Testis (tissue), 2 donors: ENCODE data around the gene KCNMB1.

Experiments used
- CTCF ChIP-seq, 3 experiments: fragments of 450-650 bp in 2 of 3; fragments of 200-600 bp in 1 of 3; sonication (generic) in 1 of 3; IDR thresholded peaks; one replicate each; pipeline ENCODE4 v1.5.1; 2016 to 2019; ENCODE audit warnings: antibody characterized with exemption in 3 of 3, mild to moderate bottlenecking in 2 of 3, moderate library complexity in 1 of 3
- POLR2A ChIP-seq: fragments of 450-650 bp; IDR thresholded peaks from one replicate; pipeline ENCODE4 v1.6.1; 2017; ENCODE audit warnings: antibody characterized with exemption, mild to moderate bottlenecking, moderate library complexity

- TF ChIP-seq CTCF (IDR thresholded peaks at IDR 0.05) (no peak), POLR2A (no peak)
Measured at GRCh38 chr5:170393235-170393634, 4.1 kb upstream of the KCNMB1 start.
